SK-N-SH treated with all-trans-retinoic acid at 6 μM for 48 hours (cell line): Measurements from ENCODE around the gene PTPN1.

Source experiments
- RARB ChIP-seq: fragments of 250-450 bp; sonication (Bioruptor Pico); IDR thresholded peaks from 2 replicates; pipeline ENCODE4 v1.8.0; 2021; ENCODE audit warnings: mild to moderate bottlenecking, moderate library complexity
- ZFP3 ChIP-seq: fragments of 250-450 bp; sonication (Bioruptor Pico); IDR thresholded peaks from 2 replicates; pipeline ENCODE4 v1.5.0; 2020; ENCODE audit warnings: mild to moderate bottlenecking, moderate library complexity
- TF ChIP-seq, protein P1 (sequence below): fragments of 250-450 bp; sonication (Bioruptor Pico); IDR thresholded peaks from 2 replicates; pipeline ENCODE4 v1.8.0; 2020; ENCODE audit warnings: mild to moderate bottlenecking, moderate library complexity, borderline replicate concordance

DNA sequence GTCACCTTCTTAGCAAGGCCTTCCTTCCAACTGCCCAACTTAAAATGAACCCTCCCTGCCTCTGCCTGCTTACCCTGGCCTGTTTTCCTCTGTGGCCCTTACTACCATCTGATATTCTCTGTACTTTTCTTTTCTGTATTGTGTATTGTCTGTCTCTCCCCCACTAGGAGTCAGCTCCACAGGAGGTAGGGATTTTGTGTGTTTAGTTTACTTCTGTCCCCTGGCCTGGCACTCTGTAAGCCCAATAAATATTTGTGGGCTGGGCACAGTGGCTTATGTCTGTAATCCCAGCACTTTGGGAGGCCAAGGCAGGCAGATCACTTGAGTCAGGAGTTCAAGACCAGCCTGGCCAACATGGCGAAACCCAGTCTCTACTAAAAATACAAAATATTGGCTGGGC is 108.4 kb downstream of the PTPN1 start:
- TF ChIP-seq, protein P1, sequence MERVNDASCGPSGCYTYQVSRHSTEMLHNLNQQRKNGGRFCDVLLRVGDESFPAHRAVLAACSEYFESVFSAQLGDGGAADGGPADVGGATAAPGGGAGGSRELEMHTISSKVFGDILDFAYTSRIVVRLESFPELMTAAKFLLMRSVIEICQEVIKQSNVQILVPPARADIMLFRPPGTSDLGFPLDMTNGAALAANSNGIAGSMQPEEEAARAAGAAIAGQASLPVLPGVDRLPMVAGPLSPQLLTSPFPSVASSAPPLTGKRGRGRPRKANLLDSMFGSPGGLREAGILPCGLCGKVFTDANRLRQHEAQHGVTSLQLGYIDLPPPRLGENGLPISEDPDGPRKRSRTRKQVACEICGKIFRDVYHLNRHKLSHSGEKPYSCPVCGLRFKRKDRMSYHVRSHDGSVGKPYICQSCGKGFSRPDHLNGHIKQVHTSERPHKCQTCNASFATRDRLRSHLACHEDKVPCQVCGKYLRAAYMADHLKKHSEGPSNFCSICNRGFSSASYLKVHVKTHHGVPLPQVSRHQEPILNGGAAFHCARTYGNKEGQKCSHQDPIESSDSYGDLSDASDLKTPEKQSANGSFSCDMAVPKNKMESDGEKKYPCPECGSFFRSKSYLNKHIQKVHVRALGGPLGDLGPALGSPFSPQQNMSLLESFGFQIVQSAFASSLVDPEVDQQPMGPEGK = no peak
- TF ChIP-seq RARB (CRISPR knock-in tag) (no peak), ZFP3 (CRISPR knock-in tag) (no peak)
